Trophoblast cell (in vitro differentiated cells and primary cell): ENCODE data around the gene CHML.

Experiments
- DNase-seq, 2 donors: peaks; one replicate each; pipeline ENCODE4 v3.0.0-alpha.2; 2016
- H2AFZ ChIP-seq: 2 replicates; pipeline ENCODE4 v1.6.1; 2013; ENCODE audit warnings: low read length, moderate library complexity, mild to moderate bottlenecking; ENCODE audit not compliant: insufficient read depth, poor library complexity
- H2AK5ac ChIP-seq: 2 replicates; pipeline ENCODE4 v1.6.1; 2013; ENCODE audit warnings: mild to moderate bottlenecking, low read length
- H2BK120ac ChIP-seq: 2 replicates; pipeline ENCODE4 v1.6.1; 2013; ENCODE audit warnings: low read length, mild to moderate bottlenecking, moderate library complexity; ENCODE audit not compliant: insufficient read depth, poor library complexity
- H2BK12ac ChIP-seq: 2 replicates; pipeline ENCODE4 v1.6.1; 2013; ENCODE audit warnings: mild to moderate bottlenecking, low read length, moderate library complexity
- H2BK5ac ChIP-seq: 2 replicates; pipeline ENCODE4 v1.6.1; 2013; ENCODE audit warnings: low read length, low read depth, moderate library complexity, mild to moderate bottlenecking; ENCODE audit not compliant: poor library complexity
- H3K14ac ChIP-seq: 2 replicates; pipeline ENCODE4 v1.6.1; 2013; ENCODE audit warnings: mild to moderate bottlenecking, low read length
- H3K18ac ChIP-seq: 2 replicates; pipeline ENCODE4 v1.6.1; 2013; ENCODE audit warnings: mild to moderate bottlenecking, low read length
- H3K23ac ChIP-seq: 2 replicates; pipeline ENCODE4 v1.6.1; 2013; ENCODE audit warnings: low read length
- H3K27ac ChIP-seq: 2 replicates; pipeline ENCODE4 v1.5.1; 2013; ENCODE audit warnings: low read depth, mild to moderate bottlenecking, inconsistent platforms, low read length, moderate library complexity
- H3K27me3 ChIP-seq: 2 replicates; pipeline ENCODE4 v1.6.1; 2013; ENCODE audit warnings: inconsistent platforms, mild to moderate bottlenecking, low read length, moderate library complexity; ENCODE audit not compliant: insufficient read depth
- H3K36me3 ChIP-seq, 2 experiments: 1 replicate in 1 of 2; 2 replicates in 1 of 2; pipeline ENCODE4 v1.6.1; 2013; ENCODE audit warnings: low read length in 2 of 2, mild to moderate bottlenecking in 2 of 2, moderate library complexity in 1 of 2; ENCODE audit not compliant: insufficient read depth in 2 of 2, control insufficient read depth in 1 of 2
- H3K4ac ChIP-seq: 2 replicates; pipeline ENCODE4 v1.6.1; 2013; ENCODE audit warnings: low read depth, mild to moderate bottlenecking, low read length, moderate library complexity
- H3K4me1 ChIP-seq, 2 experiments: 1 replicate in 1 of 2; 2 replicates in 1 of 2; pipeline ENCODE4 v1.6.1; 2013; ENCODE audit warnings: low read length in 2 of 2, mild to moderate bottlenecking in 2 of 2, moderate library complexity in 1 of 2; ENCODE audit not compliant: insufficient read depth in 2 of 2, control insufficient read depth in 1 of 2
- H3K4me2 ChIP-seq: 2 replicates; pipeline ENCODE4 v1.6.1; 2013; ENCODE audit warnings: inconsistent platforms, mild to moderate bottlenecking, low read length, moderate library complexity
- H3K4me3 ChIP-seq: 2 replicates; pipeline ENCODE4 v1.5.1; 2013; ENCODE audit warnings: mild to moderate bottlenecking, low read depth, low read length, inconsistent platforms
- H3K79me1 ChIP-seq: one replicate; pipeline ENCODE4 v1.6.1; 2013; ENCODE audit warnings: low read length
- H3K79me2 ChIP-seq: 2 replicates; pipeline ENCODE4 v1.6.1; 2013; ENCODE audit warnings: low read length, mild to moderate bottlenecking; ENCODE audit not compliant: control insufficient read depth, insufficient read depth, poor library complexity
- H3K9ac ChIP-seq: 2 replicates; pipeline ENCODE4 v1.6.1; 2013; ENCODE audit warnings: mild to moderate bottlenecking, low read length
- H3K9me3 ChIP-seq: 2 replicates; pipeline ENCODE4 v1.6.1; 2013; ENCODE audit warnings: low read depth, mild to moderate bottlenecking, control low read depth, inconsistent platforms, low read length; ENCODE audit not compliant: insufficient read depth
- H4K12ac ChIP-seq: 2 replicates; pipeline ENCODE4 v1.6.1; 2013; ENCODE audit warnings: low read depth, mild to moderate bottlenecking, low read length, moderate library complexity
- H4K8ac ChIP-seq: 2 replicates; pipeline ENCODE4 v1.6.1; 2013; ENCODE audit warnings: low read depth, mild to moderate bottlenecking, low read length, moderate library complexity
- H4K91ac ChIP-seq: one replicate; pipeline ENCODE4 v1.6.1; 2013; ENCODE audit warnings: low read depth, mild to moderate bottlenecking, low read length, moderate library complexity
- WGBS: extraction: QIAGEN DNeasy Blood & Tissue Kit; methylation state at CpG from one replicate; pipeline ENCODE4 v1.1.7; 2013; ENCODE audit warnings: missing lambda C conversion rate; ENCODE audit not compliant: insufficient read length, insufficient coverage; ENCODE audit errors: extremely low coverage; 5-methylcytosine and 5-hydroxymethylcytosine counted together

Gene CHML

DNA sequence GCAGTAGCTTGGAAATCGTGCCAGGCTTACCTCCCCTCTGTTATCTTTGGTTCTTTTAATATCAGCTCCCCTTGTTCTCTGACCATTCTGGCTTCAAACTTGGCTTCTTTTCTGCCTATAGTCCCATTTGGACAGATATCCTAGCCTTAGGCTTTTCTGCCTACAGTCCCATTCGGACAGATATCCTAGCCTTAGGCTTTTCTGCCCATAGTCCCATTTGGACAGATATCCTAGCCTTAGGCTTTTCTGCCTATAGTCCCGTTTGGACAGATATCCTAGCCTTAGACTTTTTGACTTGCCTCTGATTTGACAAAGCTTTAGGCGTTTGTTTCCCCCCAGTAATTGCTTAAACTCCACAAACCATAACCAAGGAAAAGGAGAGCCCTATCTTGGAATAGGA, 25.6 kb downstream of the CHML start:
- no peak overlapping the region for H4K8ac ChIP-seq
- no peak overlapping the region for H3K4me2 ChIP-seq
- H3K27ac ChIP-seq, result no peak overlapping the region
- H4K12ac ChIP-seq, result no peak overlapping the region
- H3K14ac ChIP-seq, result no peak overlapping the region
- no peak overlapping the region for H2AFZ ChIP-seq
- H2BK5ac ChIP-seq, result no peak overlapping the region
- no peak overlapping the region for H4K91ac ChIP-seq
- H3K9me3 ChIP-seq, result no peaks in the 10 kb centered on the region
- peak; percentile 58 to 94 for DNase-seq
- H3K79me2 ChIP-seq, result no peaks in the 10 kb centered on the region
- H2AK5ac ChIP-seq, result no peak overlapping the region
- H3K27me3 ChIP-seq, result no peaks in the 10 kb centered on the region
- no peak overlapping the region for H3K23ac ChIP-seq
- no peak overlapping the region for H3K9ac ChIP-seq
- no peak overlapping the region for H3K4ac ChIP-seq
- no peak overlapping the region for H2BK120ac ChIP-seq
- no peak overlapping the region for H2BK12ac ChIP-seq
- peaks cover 0 to 4% of the 10 kb centered on the region in 2 experiments for H3K4me1 ChIP-seq
- no peaks in the 10 kb centered on the region for H3K79me1 ChIP-seq
- peaks cover 2 to 3% of the 10 kb centered on the region in 2 experiments for H3K36me3 ChIP-seq
- H3K18ac ChIP-seq, result no peak overlapping the region
- H3K4me3 ChIP-seq, result no peak overlapping the region
- no CpG with 5 or more reads among the region's 4 CpGs for WGBS

DNA sequence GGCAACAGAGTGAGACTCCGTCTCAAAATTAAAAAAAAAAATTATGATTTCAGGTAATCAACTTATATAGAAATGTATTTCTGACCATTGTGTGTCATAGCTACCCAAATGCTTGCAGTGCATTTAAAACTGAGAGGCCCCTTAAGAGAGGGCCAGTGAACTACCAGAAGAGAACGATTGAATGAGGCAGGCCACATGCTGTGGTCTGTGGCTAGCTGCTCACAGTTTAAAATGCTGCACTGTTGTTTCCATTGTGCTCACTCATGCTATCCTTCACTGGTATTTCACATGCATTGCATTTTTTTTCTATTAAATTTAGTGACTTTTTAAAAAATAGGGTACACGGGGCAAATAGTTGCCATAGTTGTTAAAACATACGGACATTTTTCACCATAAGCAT, 26.0 kb downstream of the CHML start:
- H2BK5ac ChIP-seq, result no peak overlapping the region
- H2AFZ ChIP-seq, result no peak overlapping the region
- H3K9me3 ChIP-seq, result no peaks in the 10 kb centered on the region
- H3K4me2 ChIP-seq, result no peak overlapping the region
- H3K36me3 ChIP-seq, result peaks cover 3% of the 10 kb centered on the region in 2 experiments
- no peak overlapping the region for H3K9ac ChIP-seq
- H2BK120ac ChIP-seq, result no peak overlapping the region
- no CpG with 5 or more reads among the region's 4 CpGs for WGBS
- H2AK5ac ChIP-seq, result no peak overlapping the region
- H3K79me2 ChIP-seq, result no peaks in the 10 kb centered on the region
- H3K18ac ChIP-seq, result no peak overlapping the region
- no peak overlapping the region for H3K4ac ChIP-seq
- no peaks in the 10 kb centered on the region for H3K27me3 ChIP-seq
- no peak overlapping the region for H3K14ac ChIP-seq
- DNase-seq, result no peak
- no peak overlapping the region for H2BK12ac ChIP-seq
- H4K91ac ChIP-seq, result no peak overlapping the region
- no peak overlapping the region for H4K12ac ChIP-seq
- H3K4me3 ChIP-seq, result no peak overlapping the region
- H3K23ac ChIP-seq, result no peak overlapping the region
- H3K4me1 ChIP-seq, result peaks cover 0 to 4% of the 10 kb centered on the region in 2 experiments
- no peak overlapping the region for H4K8ac ChIP-seq
- H3K27ac ChIP-seq, result no peak overlapping the region
- H3K79me1 ChIP-seq, result no peaks in the 10 kb centered on the region

DNA sequence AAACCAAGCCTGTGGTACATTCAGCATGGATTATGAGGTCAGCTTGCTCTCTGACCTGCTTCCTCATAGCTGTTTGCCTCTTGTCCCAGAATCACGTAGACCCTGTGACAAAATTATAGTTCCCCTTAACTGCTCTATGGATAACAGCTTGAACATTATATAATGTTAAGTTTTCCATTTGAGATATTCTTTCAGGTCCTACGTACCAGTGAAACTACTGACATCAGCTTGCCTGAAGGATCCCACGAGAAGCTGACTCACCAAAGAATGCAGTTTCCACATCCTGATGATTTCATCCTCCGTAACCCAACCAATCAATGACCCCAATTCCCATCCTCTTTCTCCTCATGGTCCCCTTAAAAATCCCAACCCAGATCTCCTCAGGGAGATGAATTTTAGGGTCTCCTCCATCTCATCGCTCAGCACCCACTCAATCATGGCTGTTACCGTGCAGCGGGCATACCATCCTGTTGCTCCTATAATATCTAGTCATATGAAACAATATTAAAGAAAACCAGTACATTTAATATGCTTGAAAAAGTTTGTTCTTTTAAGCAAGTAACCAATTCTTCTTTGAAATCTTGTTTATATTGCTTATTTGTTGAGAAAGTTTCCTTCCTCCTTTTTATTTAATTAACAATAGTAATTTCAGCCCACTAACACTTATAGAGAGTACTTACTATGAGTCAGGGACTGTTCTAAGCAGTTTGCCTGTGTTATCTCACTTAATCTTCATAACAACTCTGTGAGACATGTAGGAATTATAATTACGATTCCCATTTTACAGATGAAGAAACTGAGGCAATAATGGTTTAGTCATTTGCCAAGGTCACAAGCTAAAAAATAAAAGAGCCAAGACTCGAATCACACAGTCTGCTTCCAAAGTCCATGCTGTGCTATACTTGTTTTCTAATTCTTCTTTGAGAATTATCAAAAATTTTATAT, 27.4 kb downstream of the CHML start:
- H2AFZ ChIP-seq, result no peak overlapping the region
- H4K12ac ChIP-seq, result no peak overlapping the region
- H3K4ac ChIP-seq, result no peak overlapping the region
- H3K23ac ChIP-seq, result no peak overlapping the region
- H3K4me3 ChIP-seq, result no peak overlapping the region
- no peak overlapping the region for H3K14ac ChIP-seq
- H2BK5ac ChIP-seq, result peak overlapping the region; percentile 53
- WGBS, result no CpG with 5 or more reads among the region's 9 CpGs
- H3K79me1 ChIP-seq, result no peaks in the 10 kb centered on the region
- H4K8ac ChIP-seq, result peak overlapping the region; percentile 61
- peak; percentile 45 to 76 for DNase-seq
- H3K9ac ChIP-seq, result no peak overlapping the region
- no peak overlapping the region for H2BK120ac ChIP-seq
- no peak overlapping the region for H4K91ac ChIP-seq
- no peak overlapping the region for H2BK12ac ChIP-seq
- H3K18ac ChIP-seq, result no peak overlapping the region
- peaks cover 0 to 4% of the 10 kb centered on the region in 2 experiments for H3K4me1 ChIP-seq
- no peaks in the 10 kb centered on the region for H3K27me3 ChIP-seq
- H3K9me3 ChIP-seq, result no peaks in the 10 kb centered on the region
- H3K36me3 ChIP-seq, result peaks cover 1 to 3% of the 10 kb centered on the region in 2 experiments
- H3K79me2 ChIP-seq, result no peaks in the 10 kb centered on the region
- H3K27ac ChIP-seq, result no peak overlapping the region
- no peak overlapping the region for H2AK5ac ChIP-seq
- no peak overlapping the region for H3K4me2 ChIP-seq

DNA sequence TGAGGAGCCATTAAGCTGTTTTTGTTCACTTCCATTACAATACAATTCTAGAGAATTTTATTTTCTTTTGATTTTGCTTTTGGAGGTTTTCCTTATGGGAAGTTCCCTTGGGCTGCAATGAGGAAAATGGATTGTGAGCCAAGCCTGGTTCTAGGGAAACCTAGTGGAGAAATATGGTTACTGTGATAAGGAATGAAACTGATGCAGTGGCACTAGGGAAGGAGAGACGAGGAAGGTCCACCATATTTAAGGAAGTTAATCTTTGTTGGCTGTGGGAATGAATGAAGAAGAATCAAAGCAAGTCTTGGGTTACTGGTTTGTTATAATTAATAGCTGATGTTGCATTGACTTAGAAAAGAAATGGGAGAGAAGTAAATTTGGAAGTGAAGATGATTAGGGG, 28.4 kb downstream of the CHML start:
- Histone ChIP-seq H3K9ac (no peak overlapping the region), H3K4ac (no peak overlapping the region), H4K12ac (no peak overlapping the region), H2BK120ac (no peak overlapping the region), H3K79me1 (no peaks in the 10 kb centered on the region), H3K23ac (no peak overlapping the region), H3K27me3 (no peaks in the 10 kb centered on the region), H3K36me3 (peaks cover 1 to 3% of the 10 kb centered on the region in 2 experiments), H3K18ac (no peak overlapping the region), H2AFZ (no peak overlapping the region), H3K27ac (no peak overlapping the region), H4K91ac (no peak overlapping the region), H3K4me2 (no peak overlapping the region), H4K8ac (no peak overlapping the region), H3K4me1 (peaks cover 0 to 4% of the 10 kb centered on the region in 2 experiments), H2BK5ac (no peak overlapping the region), H2BK12ac (no peak overlapping the region), H3K14ac (no peak overlapping the region), H3K79me2 (no peaks in the 10 kb centered on the region), H3K4me3 (no peak overlapping the region), H2AK5ac (no peak overlapping the region), H3K9me3 (no peaks in the 10 kb centered on the region)
- no CpG with 5 or more reads among the region's 1 CpG for WGBS
- no peak for DNase-seq
